GF-D8 (cell line): ENCODE data around the gene GPD2.

Experiments
- DNase-seq: peaks from one replicate; lab custom pipeline; 2025; lab: John Stamatoyannopoulos, UW

Gene GPD2

GRCh38 chr2:156532989-156533388, 96.8 kb downstream of the GPD2 start:
- DNase-seq = no peak

- no peak for DNase-seq
Observed at GRCh38 chr2:156536534-156536933, 100.4 kb downstream of the GPD2 start.

GRCh38 chr2:156537141-156537540, 101.0 kb downstream of the GPD2 start:
- no peak for DNase-seq

- no peak for DNase-seq
Observed at GRCh38 chr2:156538083-156538504, 101.9 kb downstream of the GPD2 start.

- no peak for DNase-seq
Observed at GRCh38 chr2:156539086-156539860, 103.1 kb downstream of the GPD2 start.

- no peak for DNase-seq
Observed at GRCh38 chr2:156540706-156541105, 104.5 kb downstream of the GPD2 start.

GRCh38 chr2:156541229-156541628, 105.0 kb downstream of the GPD2 start:
- DNase-seq = no peak

- DNase-seq = no peak
Observed at GRCh38 chr2:156541706-156542105, 105.5 kb downstream of the GPD2 start.

GRCh38 chr2:156548413-156548812, 112.2 kb downstream of the GPD2 start:
- no peak for DNase-seq

GRCh38 chr2:156553714-156554442, 117.7 kb downstream of the GPD2 start:
- DNase-seq = no peak

GRCh38 chr2:156561326-156561725, 125.1 kb downstream of the GPD2 start:
- no peak for DNase-seq

GRCh38 chr2:156562124-156562523, 125.9 kb downstream of the GPD2 start:
- DNase-seq = no peak

GRCh38 chr2:156563994-156564753, 128.0 kb downstream of the GPD2 start:
- no peak for DNase-seq

- DNase-seq = no peak
Observed at GRCh38 chr2:156565066-156565710, 129.0 kb downstream of the GPD2 start.

- DNase-seq = no peak
Observed at GRCh38 chr2:156573710-156574109, 137.5 kb downstream of the GPD2 start.

GRCh38 chr2:156574112-156574511, 137.9 kb downstream of the GPD2 start:
- DNase-seq = no peak

GRCh38 chr2:156576005-156576404, 139.8 kb downstream of the GPD2 start:
- no peak for DNase-seq

GRCh38 chr2:156580501-156580900, 144.3 kb downstream of the GPD2 start:
- no peak for DNase-seq

- no peak for DNase-seq
Observed at GRCh38 chr2:156581280-156581679, 145.1 kb downstream of the GPD2 start.

- no peak for DNase-seq
Observed at GRCh38 chr2:156585457-156585856, 149.3 kb downstream of the GPD2 start.

GRCh38 chr2:156586621-156587020, 150.4 kb downstream of the GPD2 start:
- DNase-seq = no peak

GRCh38 chr2:156589381-156590079, 153.4 kb downstream of the GPD2 start:
- no peak for DNase-seq
